ENCODE results near the gene NUDT16L1.

GRCh38 chr16:4649744-4650442 lies 43.5 kb upstream of the NUDT16L1 start:
- TF ChIP-seq MXI1 (IDR thresholded peaks at IDR 0.05; ENCODE audit: low read depth, low read length) (no peak), MAX (IDR thresholded peaks at IDR 0.05; ENCODE audit: low read depth) (no peak), EP300 (IDR thresholded peaks at IDR 0.05; ENCODE audit: borderline replicate concordance in 1 of 2, low read depth in 1 of 2, low read length in 1 of 2) (no peak), YY1 (IDR thresholded peaks at IDR 0.05; ENCODE audit: low read depth) (no peak), EZH2phosphoT487 (IDR thresholded peaks at IDR 0.05; ENCODE audit: borderline replicate concordance, low read depth) (no peak), ELF1 (IDR thresholded peaks at IDR 0.05) (no peak), NFIC (IDR thresholded peaks at IDR 0.05; ENCODE audit: borderline replicate concordance) (no peak), SIN3A (IDR thresholded peaks at IDR 0.05; ENCODE audit: borderline replicate concordance, low read depth, low read length) (no peak), TCF12 (IDR thresholded peaks at IDR 0.05) (no peak)
- TF ChIP-seq, protein P1, sequence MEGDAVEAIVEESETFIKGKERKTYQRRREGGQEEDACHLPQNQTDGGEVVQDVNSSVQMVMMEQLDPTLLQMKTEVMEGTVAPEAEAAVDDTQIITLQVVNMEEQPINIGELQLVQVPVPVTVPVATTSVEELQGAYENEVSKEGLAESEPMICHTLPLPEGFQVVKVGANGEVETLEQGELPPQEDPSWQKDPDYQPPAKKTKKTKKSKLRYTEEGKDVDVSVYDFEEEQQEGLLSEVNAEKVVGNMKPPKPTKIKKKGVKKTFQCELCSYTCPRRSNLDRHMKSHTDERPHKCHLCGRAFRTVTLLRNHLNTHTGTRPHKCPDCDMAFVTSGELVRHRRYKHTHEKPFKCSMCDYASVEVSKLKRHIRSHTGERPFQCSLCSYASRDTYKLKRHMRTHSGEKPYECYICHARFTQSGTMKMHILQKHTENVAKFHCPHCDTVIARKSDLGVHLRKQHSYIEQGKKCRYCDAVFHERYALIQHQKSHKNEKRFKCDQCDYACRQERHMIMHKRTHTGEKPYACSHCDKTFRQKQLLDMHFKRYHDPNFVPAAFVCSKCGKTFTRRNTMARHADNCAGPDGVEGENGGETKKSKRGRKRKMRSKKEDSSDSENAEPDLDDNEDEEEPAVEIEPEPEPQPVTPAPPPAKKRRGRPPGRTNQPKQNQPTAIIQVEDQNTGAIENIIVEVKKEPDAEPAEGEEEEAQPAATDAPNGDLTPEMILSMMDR (IDR thresholded peaks at IDR 0.05), result no peak
- TF ChIP-seq, protein P2, sequence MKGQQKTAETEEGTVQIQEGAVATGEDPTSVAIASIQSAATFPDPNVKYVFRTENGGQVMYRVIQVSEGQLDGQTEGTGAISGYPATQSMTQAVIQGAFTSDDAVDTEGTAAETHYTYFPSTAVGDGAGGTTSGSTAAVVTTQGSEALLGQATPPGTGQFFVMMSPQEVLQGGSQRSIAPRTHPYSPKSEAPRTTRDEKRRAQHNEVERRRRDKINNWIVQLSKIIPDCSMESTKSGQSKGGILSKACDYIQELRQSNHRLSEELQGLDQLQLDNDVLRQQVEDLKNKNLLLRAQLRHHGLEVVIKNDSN (IDR thresholded peaks at IDR 0.05; ENCODE audit: borderline replicate concordance, low read depth), result no peak
- TF ChIP-seq, protein P3, sequence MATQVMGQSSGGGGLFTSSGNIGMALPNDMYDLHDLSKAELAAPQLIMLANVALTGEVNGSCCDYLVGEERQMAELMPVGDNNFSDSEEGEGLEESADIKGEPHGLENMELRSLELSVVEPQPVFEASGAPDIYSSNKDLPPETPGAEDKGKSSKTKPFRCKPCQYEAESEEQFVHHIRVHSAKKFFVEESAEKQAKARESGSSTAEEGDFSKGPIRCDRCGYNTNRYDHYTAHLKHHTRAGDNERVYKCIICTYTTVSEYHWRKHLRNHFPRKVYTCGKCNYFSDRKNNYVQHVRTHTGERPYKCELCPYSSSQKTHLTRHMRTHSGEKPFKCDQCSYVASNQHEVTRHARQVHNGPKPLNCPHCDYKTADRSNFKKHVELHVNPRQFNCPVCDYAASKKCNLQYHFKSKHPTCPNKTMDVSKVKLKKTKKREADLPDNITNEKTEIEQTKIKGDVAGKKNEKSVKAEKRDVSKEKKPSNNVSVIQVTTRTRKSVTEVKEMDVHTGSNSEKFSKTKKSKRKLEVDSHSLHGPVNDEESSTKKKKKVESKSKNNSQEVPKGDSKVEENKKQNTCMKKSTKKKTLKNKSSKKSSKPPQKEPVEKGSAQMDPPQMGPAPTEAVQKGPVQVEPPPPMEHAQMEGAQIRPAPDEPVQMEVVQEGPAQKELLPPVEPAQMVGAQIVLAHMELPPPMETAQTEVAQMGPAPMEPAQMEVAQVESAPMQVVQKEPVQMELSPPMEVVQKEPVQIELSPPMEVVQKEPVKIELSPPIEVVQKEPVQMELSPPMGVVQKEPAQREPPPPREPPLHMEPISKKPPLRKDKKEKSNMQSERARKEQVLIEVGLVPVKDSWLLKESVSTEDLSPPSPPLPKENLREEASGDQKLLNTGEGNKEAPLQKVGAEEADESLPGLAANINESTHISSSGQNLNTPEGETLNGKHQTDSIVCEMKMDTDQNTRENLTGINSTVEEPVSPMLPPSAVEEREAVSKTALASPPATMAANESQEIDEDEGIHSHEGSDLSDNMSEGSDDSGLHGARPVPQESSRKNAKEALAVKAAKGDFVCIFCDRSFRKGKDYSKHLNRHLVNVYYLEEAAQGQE (IDR thresholded peaks at IDR 0.05; ENCODE audit: low read depth, low read length), result no peak
- TF ChIP-seq, protein P4, sequence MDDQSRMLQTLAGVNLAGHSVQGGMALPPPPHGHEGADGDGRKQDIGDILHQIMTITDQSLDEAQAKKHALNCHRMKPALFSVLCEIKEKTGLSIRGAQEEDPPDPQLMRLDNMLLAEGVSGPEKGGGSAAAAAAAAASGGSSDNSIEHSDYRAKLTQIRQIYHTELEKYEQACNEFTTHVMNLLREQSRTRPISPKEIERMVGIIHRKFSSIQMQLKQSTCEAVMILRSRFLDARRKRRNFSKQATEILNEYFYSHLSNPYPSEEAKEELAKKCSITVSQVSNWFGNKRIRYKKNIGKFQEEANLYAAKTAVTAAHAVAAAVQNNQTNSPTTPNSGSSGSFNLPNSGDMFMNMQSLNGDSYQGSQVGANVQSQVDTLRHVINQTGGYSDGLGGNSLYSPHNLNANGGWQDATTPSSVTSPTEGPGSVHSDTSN (IDR thresholded peaks at IDR 0.05), result no peak
